HEK293 (cell line): ENCODE measurements around the gene BFAR.

ENCODE experiments used
- CTCF ChIA-PET: fragments of 350-600 bp; formaldehyde crosslinking; extraction: SDS; loops from one replicate; lab custom pipeline; 2021; ENCODE audit warnings: antibody characterized with exemption; lab: Yijun Ruan, JAX
- POLR2A ChIA-PET: fragments of 300-600 bp; formaldehyde crosslinking; extraction: SDS; loops from one replicate; lab custom pipeline; 2020; ENCODE audit warnings: antibody characterized with exemption, inconsistent platforms; lab: Yijun Ruan, JAX
- H3K27ac ChIP-seq: fragments of 200-500 bp; sonication (Bioruptor generic); 2 replicates; pipeline ENCODE4 v1.5.1; 2014; ENCODE audit warnings: low read depth, low read length, control low read depth, inconsistent platforms; ENCODE audit errors: extremely low read depth
- H3K36me3 ChIP-seq, 2 experiments: fragments of 200-500 bp in 1 of 2; sonication (Bioruptor generic) in 1 of 2; 1 replicate in 1 of 2; 2 replicates in 1 of 2; pipeline ENCODE4 v1.5.1; 2014 to 2017; ENCODE audit warnings: inconsistent platforms in 2 of 2, low read length in 2 of 2; ENCODE audit not compliant: control insufficient read depth in 2 of 2, insufficient read depth in 1 of 2
- H3K4me1 ChIP-seq: fragments of 200-500 bp; sonication (Bioruptor generic); 2 replicates; pipeline ENCODE4 v1.5.1; 2014; ENCODE audit warnings: mild to moderate bottlenecking, low read length, inconsistent platforms; ENCODE audit not compliant: control insufficient read depth, insufficient read depth
- H3K4me3 ChIP-seq: 2 replicates; pipeline ENCODE4 v1.5.1; 2011; ENCODE audit warnings: low read depth, mild to moderate bottlenecking, control low read depth, low read length, moderate library complexity
- H3K9me3 ChIP-seq: fragments of 200-500 bp; sonication (Bioruptor generic); 2 replicates; pipeline ENCODE4 v1.5.1; 2014; ENCODE audit warnings: low read depth, low read length, inconsistent platforms; ENCODE audit not compliant: control insufficient read depth, insufficient read depth
- KLF16 ChIP-seq: fragments of 450-650 bp; formaldehyde crosslinking; IDR thresholded peaks from 2 replicates; pipeline ENCODE4 v1.5.1; 2017; ENCODE audit warnings: missing biosample characterization, missing genetic modification characterization
- MZF1 ChIP-seq: fragments of 450-650 bp; formaldehyde crosslinking; IDR thresholded peaks from 2 replicates; pipeline ENCODE4 v1.5.1; 2017; ENCODE audit warnings: missing biosample characterization, missing genetic modification characterization, borderline replicate concordance
- OSR2 ChIP-seq: fragments of 450-650 bp; formaldehyde crosslinking; IDR thresholded peaks from 2 replicates; pipeline ENCODE4 v1.5.1; 2016; ENCODE audit warnings: missing biosample characterization, missing genetic modification characterization
- OVOL3 ChIP-seq: fragments of 450-650 bp; formaldehyde crosslinking; IDR thresholded peaks from 2 replicates; pipeline ENCODE4 v1.5.1; 2016; ENCODE audit warnings: missing biosample characterization, missing genetic modification characterization
- PRDM10 ChIP-seq: fragments of 450-650 bp; formaldehyde crosslinking; IDR thresholded peaks from 2 replicates; pipeline ENCODE4 v1.5.1; 2016; ENCODE audit warnings: missing biosample characterization, missing genetic modification characterization
- RBAK ChIP-seq: fragments of 450-650 bp; formaldehyde crosslinking; IDR thresholded peaks from 2 replicates; pipeline ENCODE4 v1.5.1; 2016; ENCODE audit warnings: missing biosample characterization, missing genetic modification characterization
- ZBTB20 ChIP-seq: fragments of 450-650 bp; formaldehyde crosslinking; IDR thresholded peaks from 2 replicates; pipeline ENCODE4 v1.5.1; 2016; ENCODE audit warnings: missing biosample characterization, missing genetic modification characterization
- ZFP41 ChIP-seq: fragments of 450-650 bp; formaldehyde crosslinking; IDR thresholded peaks from 2 replicates; pipeline ENCODE4 v1.5.1; 2016; ENCODE audit warnings: missing biosample characterization, missing genetic modification characterization, borderline replicate concordance
- ZNF146 ChIP-seq: fragments of 450-650 bp; formaldehyde crosslinking; IDR thresholded peaks from 2 replicates; pipeline ENCODE4 v1.5.1; 2016; ENCODE audit warnings: missing biosample characterization, missing genetic modification characterization
- ZNF184 ChIP-seq: fragments of 450-650 bp; IDR thresholded peaks from 2 replicates; pipeline ENCODE4 v1.5.1; 2018; ENCODE audit warnings: missing biosample characterization, mild to moderate bottlenecking, missing genetic modification characterization
- ZNF24 ChIP-seq: fragments of 450-650 bp; formaldehyde crosslinking; IDR thresholded peaks from 2 replicates; pipeline ENCODE4 v1.5.1; 2016; ENCODE audit warnings: missing biosample characterization, missing genetic modification characterization
- ZNF280C ChIP-seq: fragments of 450-650 bp; formaldehyde crosslinking; IDR thresholded peaks from 2 replicates; pipeline ENCODE4 v1.5.1; 2016; ENCODE audit warnings: missing biosample characterization, missing genetic modification characterization
- ZNF350 ChIP-seq: fragments of 450-650 bp; formaldehyde crosslinking; IDR thresholded peaks from 2 replicates; pipeline ENCODE4 v1.5.0; 2017; ENCODE audit warnings: missing biosample characterization, mild to moderate bottlenecking, missing genetic modification characterization
- ZNF398 ChIP-seq: fragments of 450-650 bp; formaldehyde crosslinking; IDR thresholded peaks from 2 replicates; pipeline ENCODE4 v1.5.1; 2017; ENCODE audit warnings: missing biosample characterization, missing genetic modification characterization
- ZNF510 ChIP-seq: fragments of 450-650 bp; formaldehyde crosslinking; IDR thresholded peaks from 2 replicates; pipeline ENCODE4 v1.5.1; 2018; ENCODE audit warnings: mild to moderate bottlenecking, missing genetic modification characterization, missing biosample characterization; ENCODE audit not compliant: insufficient replicate concordance
- ZNF837 ChIP-seq: fragments of 450-650 bp; formaldehyde crosslinking; IDR thresholded peaks from 2 replicates; pipeline ENCODE4 v1.5.1; 2016; ENCODE audit warnings: missing biosample characterization, missing genetic modification characterization
- ZNF843 ChIP-seq: fragments of 450-650 bp; formaldehyde crosslinking; IDR thresholded peaks from 2 replicates; pipeline ENCODE4 v1.5.1; 2016; ENCODE audit warnings: missing biosample characterization, missing genetic modification characterization
- TF ChIP-seq, protein P1 (sequence below): fragments of 450-650 bp; formaldehyde crosslinking; IDR thresholded peaks from 2 replicates; pipeline ENCODE4 v1.5.1; 2016; ENCODE audit warnings: missing biosample characterization, missing genetic modification characterization
- TF ChIP-seq, protein P2 (sequence below): fragments of 450-650 bp; formaldehyde crosslinking; optimal IDR thresholded peaks from 2 replicates; pipeline ENCODE3; 2016; ENCODE audit warnings: missing biosample characterization, mild to moderate bottlenecking, missing genetic modification characterization

Gene BFAR

DNA sequence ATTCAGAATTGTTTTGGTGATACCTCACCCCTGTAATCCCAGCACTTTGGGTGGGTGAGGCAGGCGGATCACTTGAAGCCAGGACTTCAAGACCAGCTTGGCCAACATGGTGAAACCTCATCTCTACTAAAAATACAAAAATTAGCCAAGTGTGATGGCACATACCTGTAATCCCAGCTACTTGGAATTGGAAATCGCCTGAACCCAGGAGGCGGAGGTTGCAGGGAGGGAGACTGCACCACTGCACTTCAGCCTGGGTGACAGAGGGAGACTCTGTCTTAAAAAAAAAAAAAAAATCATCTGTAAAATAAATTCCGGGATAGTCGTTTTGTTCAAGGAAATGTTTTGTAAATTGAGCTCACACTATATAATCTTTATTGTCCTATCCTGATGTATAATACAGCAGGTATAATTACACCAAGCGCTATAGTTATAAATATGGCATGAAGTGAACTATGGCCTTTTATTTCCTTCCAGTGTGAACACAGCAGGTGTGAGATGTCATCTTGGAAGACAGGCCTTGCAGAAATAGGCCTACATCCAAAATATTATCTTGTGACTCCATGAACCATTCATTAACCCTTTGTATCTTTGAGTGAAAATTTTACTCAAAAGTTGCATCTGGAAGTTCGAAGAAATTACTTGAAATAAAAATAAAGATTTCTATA lies 35.9 kb downstream of the BFAR start (continued):
- no peak for TF ChIP-seq ZNF510 (tag by site-specific recombination)

DNA sequence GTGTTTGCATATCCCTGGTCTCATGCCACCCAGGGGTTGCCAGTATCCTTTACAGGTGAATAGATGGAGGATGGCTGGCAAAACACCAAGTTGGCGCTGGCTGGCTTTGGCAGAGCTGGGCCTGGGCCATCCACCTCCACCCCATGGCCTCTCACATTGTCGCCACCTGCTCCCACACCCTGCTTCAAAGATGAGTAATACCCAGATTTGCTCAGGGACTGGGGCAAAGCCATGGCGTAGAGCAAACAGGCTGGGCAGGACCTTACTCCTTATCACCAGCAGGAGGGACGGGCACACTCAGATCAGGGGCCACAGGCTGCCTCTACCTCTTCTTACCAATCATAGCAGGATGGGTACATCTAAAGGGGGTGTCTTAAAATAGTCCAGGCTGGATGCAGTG lies 37.0 kb downstream of the BFAR start:
- Histone ChIP-seq H3K4me3 (no peak overlapping the region), H3K4me1 (no peaks in the 10 kb centered on the region), H3K36me3 (peaks cover 8 to 41% of the 10 kb centered on the region in 2 experiments), H3K27ac (no peak overlapping the region), H3K9me3 (no peaks in the 10 kb centered on the region)
- TF ChIP-seq OVOL3 (tag by site-specific recombination) (no peak), ZNF280C (tag by site-specific recombination) (no peak), RBAK (tag by site-specific recombination) (no peak), ZNF24 (tag by site-specific recombination) (no peak), ZNF837 (tag by site-specific recombination) (no peak), ZBTB20 (no peak), ZNF184 (no peak), MZF1 (tag by site-specific recombination) (no peak), ZNF350 (tag by site-specific recombination) (no peak), ZNF843 (tag by site-specific recombination) (no peak), OSR2 (tag by site-specific recombination) (no peak), ZNF146 (no peak), KLF16 (tag by site-specific recombination) (no peak), ZNF398 (tag by site-specific recombination) (no peak), ZFP41 (tag by site-specific recombination) (no peak), PRDM10 (tag by site-specific recombination) (no peak)
- TF ChIP-seq, protein P1, sequence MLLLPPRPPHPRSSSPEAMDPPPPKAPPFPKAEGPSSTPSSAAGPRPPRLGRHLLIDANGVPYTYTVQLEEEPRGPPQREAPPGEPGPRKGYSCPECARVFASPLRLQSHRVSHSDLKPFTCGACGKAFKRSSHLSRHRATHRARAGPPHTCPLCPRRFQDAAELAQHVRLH (tag by site-specific recombination), result no peak
- TF ChIP-seq, protein P2, sequence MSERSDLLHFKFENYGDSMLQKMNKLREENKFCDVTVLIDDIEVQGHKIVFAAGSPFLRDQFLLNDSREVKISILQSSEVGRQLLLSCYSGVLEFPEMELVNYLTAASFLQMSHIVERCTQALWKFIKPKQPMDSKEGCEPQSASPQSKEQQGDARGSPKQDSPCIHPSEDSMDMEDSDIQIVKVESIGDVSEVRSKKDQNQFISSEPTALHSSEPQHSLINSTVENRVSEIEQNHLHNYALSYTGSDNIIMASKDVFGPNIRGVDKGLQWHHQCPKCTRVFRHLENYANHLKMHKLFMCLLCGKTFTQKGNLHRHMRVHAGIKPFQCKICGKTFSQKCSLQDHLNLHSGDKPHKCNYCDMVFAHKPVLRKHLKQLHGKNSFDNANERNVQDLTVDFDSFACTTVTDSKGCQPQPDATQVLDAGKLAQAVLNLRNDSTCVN (tag by site-specific recombination), result no peak
- POLR2A ChIA-PET, result interaction anchor here (0.5 kb wide), 1 partner anchor 9 kb away, joined by 4 read pairs; no protein-coding TSS in a partner anchor
- CTCF ChIA-PET, result no interaction called here
